Measurements from ENCODE around the gene INTS6.

DNA sequence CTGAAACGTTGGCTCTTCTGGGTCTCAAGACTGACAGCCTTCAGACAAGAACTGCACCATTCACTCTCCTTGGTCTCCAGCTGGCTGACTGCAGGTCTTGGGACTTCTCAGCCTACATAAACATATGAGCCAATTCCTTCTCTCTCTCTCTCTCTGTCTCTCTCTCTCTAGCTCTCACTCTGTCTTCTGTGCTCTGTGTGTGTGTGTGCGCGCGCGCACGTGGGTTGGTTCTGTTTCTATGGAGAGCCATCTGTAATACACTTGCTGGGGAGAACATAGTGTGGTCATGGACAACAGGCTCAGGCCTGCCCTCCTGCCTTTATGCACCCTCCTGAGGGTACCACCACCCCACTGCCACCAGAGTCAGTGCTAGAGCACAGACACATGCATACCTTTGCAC, 127.0 kb downstream of the INTS6 start:
- no peak for TF ChIP-seq CTCF (optimal IDR thresholded peaks at IDR 0.05 in 1 of 3, IDR thresholded peaks at IDR 0.05 in 1 of 3, conservative IDR thresholded peaks at IDR 0.05 in 1 of 3; ENCODE audit: extremely low read depth in 1 of 3, insufficient read depth in 2 of 3, low read length in 3 of 3)
- no peak for TF ChIP-seq EZH2 (IDR thresholded peaks at IDR 0.05; ENCODE audit: low read length)

Measured in keratinocyte (primary cell).